Measurements from ENCODE around the gene KLF1.

DNA sequence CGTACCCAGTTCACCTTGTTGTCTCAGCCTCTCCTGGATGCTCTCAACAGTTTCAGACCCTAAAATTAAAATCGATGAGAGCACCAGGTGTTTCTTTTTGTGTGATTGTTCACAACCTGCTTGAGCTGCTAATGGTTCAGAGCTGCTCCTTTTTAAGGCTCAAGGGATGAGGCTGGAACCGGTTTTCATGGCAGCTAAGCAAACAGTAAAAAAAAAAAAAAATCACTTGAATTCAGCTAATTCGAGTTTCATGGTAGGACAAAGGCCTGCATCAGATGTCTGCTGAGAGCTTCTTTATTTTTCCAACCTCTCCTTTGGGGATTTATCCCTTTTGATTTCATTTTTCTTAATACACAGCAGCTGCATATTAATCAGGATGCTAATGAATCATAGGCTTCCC lies 25.6 kb upstream of the KLF1 start:
- TF ChIP-seq CTCF (IDR thresholded peaks at IDR 0.05 in 2 of 3, conservative IDR thresholded peaks at IDR 0.05 in 1 of 3; ENCODE audit: borderline replicate concordance in 1 of 3, insufficient read depth in 1 of 3, low read depth in 2 of 3, low read length in 2 of 3) (no peak), EZH2phosphoT487 (IDR thresholded peaks at IDR 0.05; ENCODE audit: borderline replicate concordance) (no peak), YY1 (IDR thresholded peaks at IDR 0.05; ENCODE audit: extremely low read depth, insufficient replicate concordance, low read depth, low read length) (no peak), RAD21 (IDR thresholded peaks at IDR 0.05; ENCODE audit: low read depth) (no peak), POLR2AphosphoS5 (IDR thresholded peaks at IDR 0.05; ENCODE audit: low read depth, low read length) (no peak), TCF7L2 (IDR thresholded peaks at IDR 0.05; ENCODE audit: borderline replicate concordance, extremely low read depth, insufficient read depth, insufficient read length) (no peak), CEBPB (IDR thresholded peaks at IDR 0.05; ENCODE audit: low read depth) (no peak), ZFX (IDR thresholded peaks at IDR 0.05) (no peak), SRF (IDR thresholded peaks at IDR 0.05; ENCODE audit: low read depth) (no peak), ELF1 (IDR thresholded peaks at IDR 0.05; ENCODE audit: borderline replicate concordance, low read depth) (no peak), POLR2A (IDR thresholded peaks at IDR 0.05; ENCODE audit: borderline replicate concordance, extremely low read depth, insufficient read depth, insufficient read length) (no peak), ATF3 (IDR thresholded peaks at IDR 0.05) (no peak)
- TF ChIP-seq, protein P1, sequence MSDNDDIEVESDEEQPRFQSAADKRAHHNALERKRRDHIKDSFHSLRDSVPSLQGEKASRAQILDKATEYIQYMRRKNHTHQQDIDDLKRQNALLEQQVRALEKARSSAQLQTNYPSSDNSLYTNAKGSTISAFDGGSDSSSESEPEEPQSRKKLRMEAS (IDR thresholded peaks at IDR 0.05): no peak
